ENCODE measurements around the gene PDE1A.

PDE1A gene

DNA sequence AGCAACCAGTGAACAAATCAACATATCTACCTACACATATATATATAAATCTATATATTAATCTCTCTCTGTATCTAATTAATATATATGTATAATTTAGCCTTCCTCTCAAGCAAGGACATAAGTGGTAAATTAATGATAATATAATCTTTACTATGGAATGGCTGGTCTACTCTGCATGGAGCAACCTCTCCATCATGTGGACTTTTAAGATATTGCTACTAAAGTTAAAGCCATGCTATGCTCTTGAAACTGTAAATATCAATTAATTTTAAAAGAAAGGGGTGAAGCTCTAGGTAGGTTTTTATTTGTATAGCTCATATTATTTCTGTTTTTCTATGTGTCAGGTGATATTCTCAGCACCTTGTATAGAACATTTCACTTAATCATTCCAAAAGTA is 294.2 kb downstream of the PDE1A start:
- Histone ChIP-seq H3F3A (ENCODE audit: control insufficient read depth, insufficient read depth) (no peaks in the 10 kb centered on the region), H3K4me1 (ENCODE audit: control insufficient read depth, low read length) (peaks cover 3% of the 10 kb centered on the region; the same call in 1 of the 2 replicates), H3K4me2 (ENCODE audit: low read length) (no peak overlapping the region), H3K9me3 (ENCODE audit: control insufficient read depth, insufficient read depth, low read length) (no peaks in the 10 kb centered on the region), H4K20me1 (ENCODE audit: control insufficient read depth, insufficient read depth, low read depth, low read length) (no peaks in the 10 kb centered on the region), H3K27me3 (ENCODE audit: control insufficient read depth, low read length) (no peaks in the 10 kb centered on the region), H3K79me2 (ENCODE audit: control insufficient read depth, low read length) (no peaks in the 10 kb centered on the region), H3K9me2 (replicated peaks; ENCODE audit: control insufficient read depth, low read length) (no peaks in the 10 kb centered on the region), H3K27ac (ENCODE audit: low read depth, low read length) (no peak overlapping the region), H3K36me3 (ENCODE audit: control insufficient read depth, low read length) (no peaks in the 10 kb centered on the region), H3K4me3 (ENCODE audit: low read length) (no peak overlapping the region)
- no peak for TF ChIP-seq EZH2phosphoT487 (IDR thresholded peaks at IDR 0.05; ENCODE audit: borderline replicate concordance, low read length)
- no peak for TF ChIP-seq CTCF (IDR thresholded peaks at IDR 0.05; ENCODE audit: low read depth, low read length, poor library complexity, severe bottlenecking)

DNA sequence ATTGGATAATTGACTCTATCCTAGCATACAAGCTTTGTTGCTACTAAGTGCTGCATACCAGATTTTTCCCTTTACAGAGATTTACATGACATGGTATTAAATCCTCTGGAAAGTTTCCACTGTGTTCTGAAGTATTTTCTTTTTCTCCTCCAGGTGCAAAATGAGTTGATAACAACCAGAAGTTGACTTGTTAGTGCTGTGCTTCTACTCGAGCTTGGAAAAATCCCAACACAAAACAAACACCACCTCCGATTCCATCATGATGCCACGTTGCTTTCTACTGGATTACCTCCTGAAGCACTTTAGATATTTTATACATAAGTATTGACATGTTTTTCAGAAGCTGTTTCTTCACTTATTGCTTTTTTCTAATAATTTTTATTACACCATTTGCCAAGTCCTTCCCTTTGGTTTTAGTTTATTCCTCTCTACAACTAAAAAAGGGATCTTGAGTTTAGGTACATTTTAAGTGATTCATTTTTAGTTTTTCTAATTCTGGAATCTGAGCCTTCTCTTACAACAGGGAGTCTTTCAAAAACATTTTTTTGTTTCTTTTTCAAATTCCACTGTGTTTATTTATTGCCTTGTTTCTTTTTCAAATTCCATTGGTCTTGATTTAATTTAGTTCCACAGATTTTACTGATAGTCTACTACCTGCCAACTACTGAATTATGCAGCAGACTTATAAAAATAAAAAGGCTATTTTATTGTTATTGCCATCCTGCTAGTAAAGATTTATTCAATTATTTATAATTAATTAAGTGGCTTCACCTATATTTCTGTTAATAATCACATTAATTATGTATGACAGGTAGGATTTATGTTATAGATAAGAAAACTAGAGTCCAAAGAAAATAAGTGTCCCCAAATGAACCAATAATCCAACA is 297.8 kb downstream of the PDE1A start:
- Histone ChIP-seq H3K9me3 (ENCODE audit: control insufficient read depth, insufficient read depth, low read length) (no peaks in the 10 kb centered on the region), H3K36me3 (ENCODE audit: control insufficient read depth, low read length) (no peaks in the 10 kb centered on the region), H3K4me3 (ENCODE audit: low read length) (no peak overlapping the region), H3K4me2 (ENCODE audit: low read length) (no peak overlapping the region), H3K4me1 (ENCODE audit: control insufficient read depth, low read length) (peaks cover 3% of the 10 kb centered on the region; the same call in 1 of the 2 replicates), H4K20me1 (ENCODE audit: control insufficient read depth, insufficient read depth, low read depth, low read length) (no peaks in the 10 kb centered on the region), H3K27me3 (ENCODE audit: control insufficient read depth, low read length) (no peaks in the 10 kb centered on the region), H3K27ac (ENCODE audit: low read depth, low read length) (no peak overlapping the region), H3F3A (ENCODE audit: control insufficient read depth, insufficient read depth) (no peaks in the 10 kb centered on the region), H3K9me2 (replicated peaks; ENCODE audit: control insufficient read depth, low read length) (no peaks in the 10 kb centered on the region), H3K79me2 (ENCODE audit: control insufficient read depth, low read length) (no peaks in the 10 kb centered on the region)
- TF ChIP-seq CTCF (IDR thresholded peaks at IDR 0.05; ENCODE audit: low read depth, low read length, poor library complexity, severe bottlenecking) (no peak), EZH2phosphoT487 (IDR thresholded peaks at IDR 0.05; ENCODE audit: borderline replicate concordance, low read length) (no peak)

DNA sequence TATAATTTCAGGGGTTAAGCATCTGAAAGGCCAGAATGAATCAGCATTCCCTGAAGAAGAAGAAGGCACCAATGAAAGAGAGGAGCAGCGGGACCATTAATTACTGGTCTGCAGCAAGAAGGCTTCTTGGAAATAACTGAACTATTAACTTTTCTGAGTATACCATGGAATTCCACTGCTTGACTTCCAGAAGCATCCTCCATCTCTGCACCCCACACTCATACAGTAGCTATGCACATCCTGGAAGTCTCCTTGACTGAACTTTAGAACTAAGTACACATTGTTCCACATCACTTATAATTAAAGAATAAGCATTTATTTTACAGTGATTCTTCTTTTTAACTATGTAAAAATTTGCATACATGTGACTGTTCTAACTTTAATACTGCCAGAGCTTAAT is 309.6 kb downstream of the PDE1A start:
- Histone ChIP-seq H3K36me3 (ENCODE audit: control insufficient read depth, low read length) (no peaks in the 10 kb centered on the region), H3K4me1 (ENCODE audit: control insufficient read depth, low read length) (no peaks in the 10 kb centered on the region), H3K4me2 (ENCODE audit: low read length) (no peak overlapping the region), H3K27me3 (ENCODE audit: control insufficient read depth, low read length) (no peaks in the 10 kb centered on the region), H3F3A (ENCODE audit: control insufficient read depth, insufficient read depth) (no peaks in the 10 kb centered on the region), H4K20me1 (ENCODE audit: control insufficient read depth, insufficient read depth, low read depth, low read length) (no peaks in the 10 kb centered on the region), H3K27ac (ENCODE audit: low read depth, low read length) (no peak overlapping the region), H3K9me3 (ENCODE audit: control insufficient read depth, insufficient read depth, low read length) (no peaks in the 10 kb centered on the region), H3K9me2 (replicated peaks; ENCODE audit: control insufficient read depth, low read length) (no peaks in the 10 kb centered on the region), H3K4me3 (ENCODE audit: low read length) (no peak overlapping the region), H3K79me2 (ENCODE audit: control insufficient read depth, low read length) (no peaks in the 10 kb centered on the region)
- TF ChIP-seq CTCF (IDR thresholded peaks at IDR 0.05; ENCODE audit: low read depth, low read length, poor library complexity, severe bottlenecking), result no peak
- no peak for TF ChIP-seq EZH2phosphoT487 (IDR thresholded peaks at IDR 0.05; ENCODE audit: borderline replicate concordance, low read length)

All from DOHH2 (cell line).